Measurements from ENCODE around the gene LTBP1.

- no peak for TF ChIP-seq CTCF (conservative IDR thresholded peaks at IDR 0.05; ENCODE audit: low read length)
- TF ChIP-seq EZH2phosphoT487 (IDR thresholded peaks at IDR 0.05; ENCODE audit: borderline replicate concordance, low read depth, low read length): no peak
Observed at GRCh38 chr2:33344230-33344629, 397.5 kb downstream of the LTBP1 start.
